WTC11 (cell line): ENCODE results near the gene MOGAT2. TPM values are rescaled to one million over a fixed set of nuclear protein-coding genes. Genes with fewer than 3 reads are reported as not detected.

Experiments
- ATAC-seq: fragments of 200-7000 bp; cut with Tn5 transposase; 2 replicates; pipeline ENCODE4 v1.10.0; 2021; ENCODE audit warnings: mild to moderate bottlenecking, moderate library complexity
- CTCF ChIA-PET: fragments of 300-600 bp; sonication (Branson Sonifier 250); formaldehyde crosslinking; loops from one replicate; lab custom pipeline; 2021; ENCODE audit warnings: antibody characterized with exemption; lab: Charles Lee
- POLR2A ChIA-PET: fragments of 350-600 bp; sonication (Branson Sonifier 250); formaldehyde crosslinking; loops from one replicate; lab custom pipeline; 2021; ENCODE audit warnings: antibody characterized with exemption; lab: Charles Lee
- DNase-seq: peaks from one replicate; pipeline ENCODE4 v3.0.0; 2021; ENCODE audit warnings: low spot score
- H3K27ac Mint-ChIP-seq: 2 replicates; pipeline ENCODE4 v1.8.0; 2021; ENCODE audit warnings: mixed read lengths
- H3K27me3 Mint-ChIP-seq: 2 replicates; pipeline ENCODE4 v1.8.0; 2021; ENCODE audit warnings: low read depth, mild to moderate bottlenecking, moderate library complexity, mixed read lengths
- H3K36me3 Mint-ChIP-seq: 2 replicates; pipeline ENCODE4 v1.8.0; 2021; ENCODE audit warnings: mixed read lengths
- H3K4me1 Mint-ChIP-seq: 2 replicates; pipeline ENCODE4 v1.8.0; 2022; ENCODE audit warnings: mixed read lengths
- H3K4me3 Mint-ChIP-seq: 2 replicates; pipeline ENCODE4 v1.8.0; 2021; ENCODE audit warnings: mild to moderate bottlenecking, moderate library complexity, mixed read lengths
- H3K9me3 Mint-ChIP-seq: 2 replicates; pipeline ENCODE4 v1.8.0; 2021; ENCODE audit warnings: mixed read lengths
- ATF1 ChIP-seq: sonication (generic); formaldehyde crosslinking; IDR thresholded peaks from 2 replicates; pipeline ENCODE4 v1.8.1; 2023; ENCODE audit warnings: mild to moderate bottlenecking, moderate library complexity, missing genetic modification reagents
- ATF6 ChIP-seq: sonication (generic); formaldehyde crosslinking; IDR thresholded peaks from 2 replicates; pipeline ENCODE4 v1.8.1; 2023; ENCODE audit warnings: mild to moderate bottlenecking, missing genetic modification reagents
- CREB1 ChIP-seq: sonication (generic); formaldehyde crosslinking; IDR thresholded peaks from 2 replicates; pipeline ENCODE4 v1.8.0; 2023; ENCODE audit warnings: mild to moderate bottlenecking, missing genetic modification reagents
- CTCF ChIP-seq: fragments of 200-600 bp; IDR thresholded peaks from 2 replicates; pipeline ENCODE4 v1.8.0; 2022; ENCODE audit warnings: antibody characterized with exemption
- ERG ChIP-seq: fragments of 250-450 bp; sonication (Bioruptor Pico); IDR thresholded peaks from 2 replicates; pipeline ENCODE4 v1.8.0; 2021; ENCODE audit warnings: mild to moderate bottlenecking
- FOXP4 ChIP-seq: sonication (generic); formaldehyde crosslinking; IDR thresholded peaks from 2 replicates; pipeline ENCODE4 v1.8.0; 2022; ENCODE audit warnings: mild to moderate bottlenecking, missing genetic modification reagents
- GTF2I ChIP-seq: fragments of 250-450 bp; sonication (Bioruptor Pico); conservative IDR thresholded peaks from 2 replicates; pipeline ENCODE4 v1.4.0; 2021; ENCODE audit warnings: mild to moderate bottlenecking
- HMGA2 ChIP-seq: fragments of 250-450 bp; sonication (Bioruptor Pico); IDR thresholded peaks from 2 replicates; pipeline ENCODE4 v1.4.0; 2021; ENCODE audit warnings: mild to moderate bottlenecking, moderate library complexity
- JAZF1 ChIP-seq: fragments of 250-450 bp; sonication (Bioruptor Pico); IDR thresholded peaks from 2 replicates; pipeline ENCODE4 v1.9.0; 2021; ENCODE audit warnings: moderate library complexity, mild to moderate bottlenecking, inconsistent platforms
- KAT7 ChIP-seq: sonication (generic); formaldehyde crosslinking; IDR thresholded peaks from 2 replicates; pipeline ENCODE4 v1.8.1; 2023; ENCODE audit warnings: missing genetic modification reagents, mild to moderate bottlenecking, borderline replicate concordance
- PREB ChIP-seq: sonication (generic); formaldehyde crosslinking; IDR thresholded peaks from 2 replicates; pipeline ENCODE4 v1.8.1; 2022; ENCODE audit warnings: mild to moderate bottlenecking, missing genetic modification reagents, moderate library complexity, borderline replicate concordance
- RORB ChIP-seq: fragments of 250-450 bp; sonication (Bioruptor Pico); IDR thresholded peaks from 2 replicates; pipeline ENCODE4 v1.9.0; 2021; ENCODE audit warnings: mild to moderate bottlenecking
- SP1 ChIP-seq: sonication (generic); formaldehyde crosslinking; conservative IDR thresholded peaks from 2 replicates; pipeline ENCODE4 v1.8.1; 2022; ENCODE audit warnings: missing genetic modification reagents
- TEAD4 ChIP-seq: sonication (generic); formaldehyde crosslinking; IDR thresholded peaks from 2 replicates; pipeline ENCODE4 v1.8.0; 2022; ENCODE audit warnings: mild to moderate bottlenecking, missing genetic modification reagents
- ZBTB43 ChIP-seq: sonication (generic); formaldehyde crosslinking; IDR thresholded peaks from 2 replicates; pipeline ENCODE4 v1.8.1; 2023; ENCODE audit warnings: mild to moderate bottlenecking, missing genetic modification reagents
- total RNA-seq: library from RNA; stranded (reverse); gene quantifications from 3 replicates; pipeline ENCODE4 v1.2.3, GENCODE V29; 2021
- TF ChIP-seq, protein P1 (sequence below): fragments of 250-450 bp; sonication (Bioruptor Pico); IDR thresholded peaks from 2 replicates; pipeline ENCODE4 v2.1.2; 2022; ENCODE audit warnings: mild to moderate bottlenecking, moderate library complexity
- TF ChIP-seq, protein P2 (sequence below): sonication (generic); formaldehyde crosslinking; IDR thresholded peaks from 2 replicates; pipeline ENCODE4 v1.8.0; 2022; ENCODE audit warnings: mild to moderate bottlenecking, missing genetic modification reagents
- TF ChIP-seq, protein P3 (sequence below): sonication (generic); formaldehyde crosslinking; IDR thresholded peaks from 2 replicates; pipeline ENCODE4 v1.8.0; 2022; ENCODE audit warnings: mild to moderate bottlenecking, missing genetic modification reagents

The MOGAT2 gene
- total RNA-seq, 1 experiment from 2014 or later, result not detected

GRCh38 chr11:75725547-75726320 is 8.1 kb downstream of the MOGAT2 start:
- H3K27me3 Mint-ChIP-seq, result peaks cover 2% of the 10 kb centered on the region; the same call in 1 of the 2 replicates
- H3K4me1 Mint-ChIP-seq, result no peaks in the 10 kb centered on the region
- ChIA-PET POLR2A (no interaction called here), CTCF (interaction anchor here (0.9 to 2.3 kb wide), 5 partner anchors 20 to 426 kb away, joined by 3 to 8 read pairs (median 5); no protein-coding TSS in a partner anchor)
- no peak for TF ChIP-seq ERG (CRISPR knock-in tag)
- no peak for TF ChIP-seq CTCF
- TF ChIP-seq, protein P1, sequence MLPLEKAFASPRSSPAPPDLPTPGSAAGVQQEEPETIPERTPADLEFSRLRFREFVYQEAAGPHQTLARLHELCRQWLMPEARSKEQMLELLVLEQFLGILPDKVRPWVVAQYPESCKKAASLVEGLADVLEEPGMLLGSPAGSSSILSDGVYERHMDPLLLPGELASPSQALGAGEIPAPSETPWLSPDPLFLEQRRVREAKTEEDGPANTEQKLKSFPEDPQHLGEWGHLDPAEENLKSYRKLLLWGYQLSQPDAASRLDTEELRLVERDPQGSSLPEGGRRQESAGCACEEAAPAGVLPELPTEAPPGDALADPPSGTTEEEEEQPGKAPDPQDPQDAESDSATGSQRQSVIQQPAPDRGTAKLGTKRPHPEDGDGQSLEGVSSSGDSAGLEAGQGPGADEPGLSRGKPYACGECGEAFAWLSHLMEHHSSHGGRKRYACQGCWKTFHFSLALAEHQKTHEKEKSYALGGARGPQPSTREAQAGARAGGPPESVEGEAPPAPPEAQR (CRISPR knock-in tag), result no peak
- no peak for TF ChIP-seq ATF6 (CRISPR knock-in tag)
- TF ChIP-seq TEAD4 (CRISPR knock-in tag), result no peak
- no peak for TF ChIP-seq FOXP4
- TF ChIP-seq, protein P2, sequence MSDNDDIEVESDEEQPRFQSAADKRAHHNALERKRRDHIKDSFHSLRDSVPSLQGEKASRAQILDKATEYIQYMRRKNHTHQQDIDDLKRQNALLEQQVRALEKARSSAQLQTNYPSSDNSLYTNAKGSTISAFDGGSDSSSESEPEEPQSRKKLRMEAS (CRISPR knock-in tag), result no peak
- TF ChIP-seq HMGA2 (CRISPR knock-in tag), result no peak
- TF ChIP-seq ZBTB43, result no peak
- no peak for TF ChIP-seq RORB (CRISPR knock-in tag)
- TF ChIP-seq SP1 (CRISPR knock-in tag), result no peak
- no peak overlapping the region for H3K27ac Mint-ChIP-seq
- no peak overlapping the region for H3K4me3 Mint-ChIP-seq
- no peaks in the 10 kb centered on the region for H3K36me3 Mint-ChIP-seq
- no peaks in the 10 kb centered on the region for H3K9me3 Mint-ChIP-seq
- no peak for ATAC-seq
- no peak for DNase-seq

- Mint-ChIP-seq H3K4me1 (0 out of 2 replicates have a peak, but pooled peaks cover 2% of the 10 kb centered on the region), H3K36me3 (no peaks in the 10 kb centered on the region), H3K4me3 (no peak overlapping the region), H3K27me3 (no peaks in the 10 kb centered on the region; the same call in 1 of the 2 replicates), H3K27ac (no peak overlapping the region), H3K9me3 (no peaks in the 10 kb centered on the region)
- ChIA-PET POLR2A (interaction anchor here (0.6 kb wide), 1 partner anchor 283 kb away, joined by 3 read pairs; no protein-coding TSS in a partner anchor), CTCF (interaction anchor here (1.5 kb wide), 1 partner anchor 23 kb away, joined by 4 read pairs; no protein-coding TSS in a partner anchor)
- no peak for TF ChIP-seq GTF2I (CRISPR knock-in tag)
- no peak for TF ChIP-seq CREB1
- TF ChIP-seq, protein P3, sequence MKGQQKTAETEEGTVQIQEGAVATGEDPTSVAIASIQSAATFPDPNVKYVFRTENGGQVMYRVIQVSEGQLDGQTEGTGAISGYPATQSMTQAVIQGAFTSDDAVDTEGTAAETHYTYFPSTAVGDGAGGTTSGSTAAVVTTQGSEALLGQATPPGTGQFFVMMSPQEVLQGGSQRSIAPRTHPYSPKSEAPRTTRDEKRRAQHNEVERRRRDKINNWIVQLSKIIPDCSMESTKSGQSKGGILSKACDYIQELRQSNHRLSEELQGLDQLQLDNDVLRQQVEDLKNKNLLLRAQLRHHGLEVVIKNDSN (CRISPR knock-in tag), result no peak
- no peak for TF ChIP-seq ATF1 (CRISPR knock-in tag)
- TF ChIP-seq TEAD4 (CRISPR knock-in tag), result no peak
- no peak for TF ChIP-seq PREB
- TF ChIP-seq JAZF1 (CRISPR knock-in tag), result no peak
- TF ChIP-seq KAT7 (CRISPR knock-in tag), result no peak
- TF ChIP-seq RORB (CRISPR knock-in tag), result no peak
- DNase-seq (no peak), ATAC-seq (no peak)
Observed at GRCh38 chr11:75728992-75729391, 11.4 kb downstream of the MOGAT2 start.
